ENCODE results near the gene LGALS9. TPM values are rescaled to one million over a fixed set of nuclear protein-coding genes. Genes with fewer than 3 reads are reported as not detected.

LGALS9 gene
- total RNA-seq: 0.20 and 0.37 TPM in 2 replicates

DNA sequence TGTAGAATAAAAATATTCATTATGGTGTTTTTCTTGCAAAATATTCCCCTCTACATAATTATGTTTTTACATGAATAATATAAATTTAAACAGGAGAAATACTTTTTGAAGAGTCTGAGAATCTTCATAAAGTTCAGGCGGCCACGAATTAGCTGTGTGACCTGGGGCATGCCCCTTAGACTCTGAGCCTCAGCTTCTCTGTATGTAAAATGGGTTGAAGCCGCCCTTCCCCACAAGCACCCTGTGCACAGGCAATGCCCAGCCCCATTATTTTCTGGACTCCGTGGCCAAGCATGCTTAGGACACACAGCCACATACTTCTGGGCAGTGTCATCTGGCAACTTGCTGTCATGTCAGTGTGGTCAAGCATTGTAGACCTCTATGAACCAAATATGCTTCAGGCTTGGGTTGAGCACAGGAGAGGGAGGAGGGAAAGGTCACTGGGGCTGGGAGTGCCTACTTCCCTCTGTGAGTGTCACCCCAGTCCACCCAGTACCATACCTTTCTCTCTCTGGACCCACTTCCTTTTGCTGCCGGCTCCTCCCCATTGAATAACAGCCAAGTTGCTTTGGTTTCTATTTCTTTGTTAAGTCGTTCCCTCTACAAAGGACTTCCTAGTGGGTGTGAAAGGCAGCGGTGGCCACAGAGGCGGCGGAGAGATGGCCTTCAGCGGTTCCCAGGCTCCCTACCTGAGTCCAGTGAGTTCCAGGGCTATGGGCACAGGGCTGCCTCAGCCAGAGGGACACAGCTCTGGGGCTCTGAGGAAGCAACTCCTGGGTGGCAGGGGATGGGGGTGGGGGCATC, at the start of gene LGALS9:
LGALS9 (plus strand) TSS at position 582 of the 804 bp plus-strand sequence; CDS start at position 660, 78 bp downstream.

Small RNA genes within 50 kb of the gene (small RNA-seq; reads per million reads assigned to genes)
- gene AC015688.1: not detected
- gene AC015688.2: not detected
- not detected for gene AC015688.5
- not detected for gene CPDP1

Other genes with a start within 250 kb of the LGALS9 start
- 10.3 and 11.9 TPM in 2 replicates for gene KSR1, start 174.7 kb upstream of the LGALS9 start, total RNA-seq
- gene NOS2, start 169.3 kb downstream of the LGALS9 start, total RNA-seq: not detected in 2 replicates

Measured in subcutaneous preadipocyte (primary cell).